T-helper 2 cell treated with Interferon-gamma antibody and Interleukin-4, amounts not matched to agents 5 μg/mL and 100 μg/mL, for 36 hours (primary cell): Measurements from ENCODE around the gene TEX19.
"Not testable (repeated sequence)": the region's sequence is repeated elsewhere in the genome, so short reads cannot be mapped to it uniquely, and the experiment has no call there.

Source experiments
- DNase-seq: peaks from one replicate; pipeline ENCODE4 v3.0.0; 2021; ENCODE audit warnings: low spot score
- H3K27ac Mint-ChIP-seq: one replicate; pipeline ENCODE4 v1.8.0; 2021; ENCODE audit warnings: mild to moderate bottlenecking, mixed read lengths
- H3K27me3 Mint-ChIP-seq: one replicate; pipeline ENCODE4 v1.8.0; 2021; ENCODE audit warnings: low read depth, mixed read lengths
- H3K36me3 Mint-ChIP-seq: one replicate; pipeline ENCODE4 v1.8.0; 2021; ENCODE audit warnings: low read depth, mixed read lengths
- H3K4me1 Mint-ChIP-seq: one replicate; pipeline ENCODE4 v1.8.0; 2021; ENCODE audit warnings: low read depth, mixed read lengths
- H3K4me3 Mint-ChIP-seq: one replicate; pipeline ENCODE4 v1.8.0; 2022; ENCODE audit warnings: mild to moderate bottlenecking, moderate library complexity, mixed read lengths
- H3K9me3 Mint-ChIP-seq: one replicate; pipeline ENCODE4 v1.8.0; 2021; ENCODE audit warnings: mixed read lengths

The TEX19 gene

GRCh38 chr17:82370471-82371332, 11.7 kb downstream of the TEX19 start:
- Mint-ChIP-seq H3K27ac (no peak overlapping the region), H3K27me3 (peaks cover 49% of the 10 kb centered on the region), H3K4me3 (peak overlapping the region; percentile 69), H3K4me1 (peaks cover 10% of the 10 kb centered on the region), H3K9me3 (no peaks in the 10 kb centered on the region), H3K36me3 (no peaks in the 10 kb centered on the region)
- DNase-seq: peak; percentile 28

GRCh38 chr17:82371333-82372248, 12.5 kb downstream of the TEX19 start, which contains the start of gene UTS2R:
Gene UTS2R (plus strand): TSS chr17:82371765. CDS start chr17:82374325, 2,560 bp downstream.
- no peak for DNase-seq
- Mint-ChIP-seq H3K27me3 (peaks cover 52% of the 10 kb centered on the region), H3K4me1 (peaks cover 10% of the 10 kb centered on the region), H3K9me3 (no peaks in the 10 kb centered on the region), H3K4me3 (peak within 1 kb of the TSS; percentile 69), H3K36me3 (no peaks in the 10 kb centered on the region), H3K27ac (no peak within 1 kb of the TSS)

GRCh38 chr17:82372249-82373071, 13.4 kb downstream of the TEX19 start:
- DNase-seq: no peak
- Mint-ChIP-seq H3K36me3 (no peaks in the 10 kb centered on the region), H3K4me1 (peaks cover 10% of the 10 kb centered on the region), H3K4me3 (no peak overlapping the region), H3K27me3 (peaks cover 52% of the 10 kb centered on the region), H3K9me3 (no peaks in the 10 kb centered on the region), H3K27ac (peak overlapping the region; percentile 15)

DNA sequence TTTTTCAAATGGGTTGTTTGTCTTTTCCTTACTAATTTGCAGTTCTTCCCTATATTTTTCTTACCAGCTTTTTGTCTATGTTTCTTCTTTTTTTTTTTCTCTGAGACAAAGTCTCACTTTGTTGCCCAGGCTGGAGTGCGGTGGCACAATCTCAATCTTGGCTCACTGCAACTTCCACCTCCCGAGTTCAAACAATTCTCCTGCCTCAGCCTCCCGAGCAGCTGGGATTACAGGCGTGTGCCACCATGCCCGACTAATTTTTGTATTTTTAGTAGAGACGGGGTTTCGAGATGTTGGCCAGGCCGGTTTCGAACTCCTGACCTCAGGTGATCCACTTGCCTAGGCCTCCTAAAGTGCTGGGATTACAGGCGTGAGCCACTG, 14.0 kb downstream of the TEX19 start:
- not testable (repeated sequence) for H3K4me3 Mint-ChIP-seq, DNase-seq, H3K4me1 Mint-ChIP-seq, H3K36me3 Mint-ChIP-seq, H3K9me3 Mint-ChIP-seq
- Mint-ChIP-seq H3K27me3 (peaks cover 47% of the 10 kb centered on the region), H3K27ac (peak overlapping the region; percentile 15)

DNA sequence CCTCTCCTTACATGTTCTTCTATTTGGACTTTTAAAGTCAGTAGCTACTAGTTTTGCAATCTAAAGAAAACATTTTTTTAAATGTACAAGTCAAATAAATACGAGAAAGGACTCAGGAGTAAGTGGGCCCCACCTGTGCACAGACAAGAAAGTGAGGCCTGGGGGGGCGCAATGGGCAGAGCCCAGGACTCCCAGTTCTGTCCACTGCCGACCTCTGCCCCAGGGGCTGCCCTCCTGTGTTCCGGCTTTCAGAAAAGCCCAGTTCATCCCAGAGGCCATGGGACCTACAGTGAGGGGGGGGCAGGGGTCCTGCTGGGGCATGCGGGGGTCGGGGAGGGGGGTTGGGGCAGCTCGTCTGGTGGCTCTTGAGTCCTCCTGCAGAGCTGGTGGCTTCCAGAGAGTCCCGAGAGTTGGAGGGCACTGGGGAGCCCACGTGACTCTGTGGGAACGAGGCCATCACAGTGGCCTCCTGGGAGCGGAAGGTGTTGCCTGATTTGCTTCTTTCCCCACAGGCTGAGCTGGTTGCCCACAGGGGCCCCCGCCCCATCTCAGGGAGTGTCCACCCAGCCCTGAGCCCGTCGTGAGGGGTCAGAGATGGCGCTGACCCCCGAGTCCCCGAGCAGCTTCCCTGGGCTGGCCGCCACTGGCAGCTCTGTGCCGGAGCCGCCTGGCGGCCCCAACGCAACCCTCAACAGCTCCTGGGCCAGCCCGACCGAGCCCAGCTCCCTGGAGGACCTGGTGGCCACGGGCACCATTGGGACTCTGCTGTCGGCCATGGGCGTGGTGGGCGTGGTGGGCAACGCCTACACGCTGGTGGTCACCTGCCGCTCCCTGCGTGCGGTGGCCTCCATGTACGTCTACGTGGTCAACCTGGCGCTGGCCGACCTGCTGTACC, 14.9 kb downstream of the TEX19 start:
- Mint-ChIP-seq H3K4me3 (no peak overlapping the region), H3K27ac (no peak overlapping the region), H3K4me1 (peaks cover 10% of the 10 kb centered on the region), H3K27me3 (peaks cover 47% of the 10 kb centered on the region), H3K36me3 (no peaks in the 10 kb centered on the region), H3K9me3 (no peaks in the 10 kb centered on the region)
- no peak for DNase-seq

DNA sequence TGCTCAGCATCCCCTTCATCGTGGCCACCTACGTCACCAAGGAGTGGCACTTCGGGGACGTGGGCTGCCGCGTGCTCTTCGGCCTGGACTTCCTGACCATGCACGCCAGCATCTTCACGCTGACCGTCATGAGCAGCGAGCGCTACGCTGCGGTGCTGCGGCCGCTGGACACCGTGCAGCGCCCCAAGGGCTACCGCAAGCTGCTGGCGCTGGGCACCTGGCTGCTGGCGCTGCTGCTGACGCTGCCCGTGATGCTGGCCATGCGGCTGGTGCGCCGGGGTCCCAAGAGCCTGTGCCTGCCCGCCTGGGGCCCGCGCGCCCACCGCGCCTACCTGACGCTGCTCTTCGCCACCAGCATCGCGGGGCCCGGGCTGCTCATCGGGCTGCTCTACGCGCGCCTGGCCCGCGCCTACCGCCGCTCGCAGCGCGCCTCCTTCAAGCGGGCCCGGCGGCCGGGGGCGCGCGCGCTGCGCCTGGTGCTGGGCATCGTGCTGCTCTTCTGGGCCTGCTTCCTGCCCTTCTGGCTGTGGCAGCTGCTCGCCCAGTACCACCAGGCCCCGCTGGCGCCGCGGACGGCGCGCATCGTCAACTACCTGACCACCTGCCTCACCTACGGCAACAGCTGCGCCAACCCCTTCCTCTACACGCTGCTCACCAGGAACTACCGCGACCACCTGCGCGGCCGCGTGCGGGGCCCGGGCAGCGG, 15.7 kb downstream of the TEX19 start:
- DNase-seq: no peak
- Mint-ChIP-seq H3K36me3 (no peaks in the 10 kb centered on the region), H3K9me3 (no peaks in the 10 kb centered on the region), H3K4me3 (no peak overlapping the region), H3K27me3 (peaks cover 41% of the 10 kb centered on the region), H3K27ac (no peak overlapping the region), H3K4me1 (peaks cover 10% of the 10 kb centered on the region)

- H3K4me1 Mint-ChIP-seq: peaks cover 7% of the 10 kb centered on the region
- H3K27me3 Mint-ChIP-seq: peaks cover 42% of the 10 kb centered on the region
- H3K27ac Mint-ChIP-seq: no peak overlapping the region
- H3K9me3 Mint-ChIP-seq: no peaks in the 10 kb centered on the region
- H3K4me3 Mint-ChIP-seq: no peak overlapping the region
- DNase-seq: no peak
- H3K36me3 Mint-ChIP-seq: no peaks in the 10 kb centered on the region
Observed at GRCh38 chr17:82375359-82376041, 16.5 kb downstream of the TEX19 start.

DNA sequence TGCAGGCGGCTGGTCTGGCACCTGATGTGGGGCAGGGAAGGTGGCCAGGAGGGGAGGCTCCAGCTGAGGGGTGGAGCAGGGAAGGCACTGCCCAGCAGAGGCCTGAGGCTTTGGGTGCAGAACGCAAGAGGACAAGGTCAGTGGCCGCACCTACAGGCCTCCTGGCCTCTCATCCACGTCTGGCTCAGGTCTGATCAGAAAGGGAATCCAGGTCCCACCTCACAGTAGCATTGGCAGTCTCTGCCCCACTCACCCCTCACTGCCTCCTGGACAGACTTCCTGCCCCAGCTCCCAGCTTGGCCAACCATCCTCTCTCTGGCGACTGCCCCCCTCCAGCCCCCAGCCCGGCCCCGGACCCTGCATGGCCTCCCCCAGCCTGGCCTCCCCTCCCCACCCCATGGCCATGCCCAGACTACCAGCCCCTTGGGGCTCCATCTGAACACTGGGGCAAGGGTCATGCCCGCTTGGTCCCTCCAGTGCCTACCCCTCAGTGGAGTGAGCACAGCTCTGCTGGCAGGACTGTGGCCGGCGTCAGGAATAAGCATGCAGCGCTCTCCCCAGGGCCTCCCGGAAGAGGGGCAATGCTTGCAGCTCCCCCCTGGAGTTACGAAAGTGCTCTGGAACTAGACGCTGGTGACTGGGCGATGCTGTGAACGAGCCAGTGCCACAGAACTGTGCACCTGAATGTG, 17.1 kb downstream of the TEX19 start:
- DNase-seq: no peak
- H3K9me3 Mint-ChIP-seq: no peaks in the 10 kb centered on the region
- no peak overlapping the region for H3K4me3 Mint-ChIP-seq
- no peak overlapping the region for H3K27ac Mint-ChIP-seq
- H3K4me1 Mint-ChIP-seq: peaks cover 2% of the 10 kb centered on the region
- peaks cover 37% of the 10 kb centered on the region for H3K27me3 Mint-ChIP-seq
- H3K36me3 Mint-ChIP-seq: no peaks in the 10 kb centered on the region

- H3K9me3 Mint-ChIP-seq, H3K4me1 Mint-ChIP-seq, H3K4me3 Mint-ChIP-seq, H3K27ac Mint-ChIP-seq, H3K36me3 Mint-ChIP-seq, DNase-seq: not testable (repeated sequence)
- H3K27me3 Mint-ChIP-seq: peaks cover 35% of the 10 kb centered on the region
Observed at GRCh38 chr17:82377294-82377693, 18.2 kb downstream of the TEX19 start.

- no peaks in the 10 kb centered on the region for H3K9me3 Mint-ChIP-seq
- no peaks in the 10 kb centered on the region for H3K4me1 Mint-ChIP-seq
- H3K4me3 Mint-ChIP-seq: no peak overlapping the region
- DNase-seq: no peak
- H3K27ac Mint-ChIP-seq: no peak overlapping the region
- H3K36me3 Mint-ChIP-seq: no peaks in the 10 kb centered on the region
- peaks cover 27% of the 10 kb centered on the region for H3K27me3 Mint-ChIP-seq
Observed at GRCh38 chr17:82377924-82378740, 19.1 kb downstream of the TEX19 start.

DNA sequence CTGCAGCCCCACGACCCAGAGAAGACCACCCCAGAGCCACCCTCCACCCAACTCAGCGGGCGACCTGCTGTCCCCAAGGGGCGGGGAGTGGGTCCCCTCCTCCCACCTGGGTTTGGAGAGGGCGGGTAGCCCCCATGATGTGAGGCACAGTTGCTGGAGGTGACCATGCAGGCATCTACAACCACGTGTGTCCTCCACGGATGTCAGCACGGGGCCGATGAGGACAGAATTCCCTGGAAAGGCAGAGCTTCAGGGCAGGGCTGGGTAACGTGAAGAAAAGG, 19.6 kb downstream of the TEX19 start:
- no peaks in the 10 kb centered on the region for H3K36me3 Mint-ChIP-seq
- no peaks in the 10 kb centered on the region for H3K9me3 Mint-ChIP-seq
- H3K27ac Mint-ChIP-seq: no peak overlapping the region
- H3K4me3 Mint-ChIP-seq: no peak overlapping the region
- H3K4me1 Mint-ChIP-seq: no peaks in the 10 kb centered on the region
- H3K27me3 Mint-ChIP-seq: peaks cover 21% of the 10 kb centered on the region
- DNase-seq: no peak
